PC-9 (cell line): ENCODE data around the gene MNT.

Source experiments
- EZH2 ChIP-seq: fragments of 200-600 bp; sonication (generic); IDR thresholded peaks from 2 replicates; pipeline ENCODE4 v1.8.0; 2017; ENCODE audit warnings: antibody characterized with exemption, low read depth
- TF ChIP-seq, protein P1 (sequence below): fragments of 200-600 bp; sonication (generic); conservative IDR thresholded peaks from 2 replicates; pipeline ENCODE4 v1.6.1; 2017; ENCODE audit warnings: mixed run types, antibody characterized with exemption, mild to moderate bottlenecking, moderate library complexity

DNA sequence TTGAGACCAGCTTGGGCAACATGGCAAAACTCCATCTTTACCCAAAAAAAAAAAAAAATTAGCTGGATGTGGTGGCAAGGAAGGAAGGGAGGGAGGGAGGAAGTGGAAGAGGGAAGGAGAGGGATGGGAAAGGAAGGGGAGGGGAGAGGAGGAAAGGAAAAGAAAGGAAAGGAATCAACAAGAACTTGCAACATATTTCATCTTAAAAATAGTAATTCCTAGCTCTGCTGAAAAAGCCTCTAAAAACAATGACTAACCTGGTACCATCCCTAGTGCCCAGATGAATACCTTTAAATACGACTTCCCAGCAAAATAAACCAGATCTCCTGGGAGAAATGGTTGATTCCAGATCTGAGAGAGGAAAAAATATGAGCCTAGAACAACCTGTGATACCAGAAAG is 27.1 kb upstream of the MNT start:
- TF ChIP-seq, protein P1, sequence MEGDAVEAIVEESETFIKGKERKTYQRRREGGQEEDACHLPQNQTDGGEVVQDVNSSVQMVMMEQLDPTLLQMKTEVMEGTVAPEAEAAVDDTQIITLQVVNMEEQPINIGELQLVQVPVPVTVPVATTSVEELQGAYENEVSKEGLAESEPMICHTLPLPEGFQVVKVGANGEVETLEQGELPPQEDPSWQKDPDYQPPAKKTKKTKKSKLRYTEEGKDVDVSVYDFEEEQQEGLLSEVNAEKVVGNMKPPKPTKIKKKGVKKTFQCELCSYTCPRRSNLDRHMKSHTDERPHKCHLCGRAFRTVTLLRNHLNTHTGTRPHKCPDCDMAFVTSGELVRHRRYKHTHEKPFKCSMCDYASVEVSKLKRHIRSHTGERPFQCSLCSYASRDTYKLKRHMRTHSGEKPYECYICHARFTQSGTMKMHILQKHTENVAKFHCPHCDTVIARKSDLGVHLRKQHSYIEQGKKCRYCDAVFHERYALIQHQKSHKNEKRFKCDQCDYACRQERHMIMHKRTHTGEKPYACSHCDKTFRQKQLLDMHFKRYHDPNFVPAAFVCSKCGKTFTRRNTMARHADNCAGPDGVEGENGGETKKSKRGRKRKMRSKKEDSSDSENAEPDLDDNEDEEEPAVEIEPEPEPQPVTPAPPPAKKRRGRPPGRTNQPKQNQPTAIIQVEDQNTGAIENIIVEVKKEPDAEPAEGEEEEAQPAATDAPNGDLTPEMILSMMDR, result no peak
- no peak for TF ChIP-seq EZH2
